Measurements from ENCODE around the gene LRRC14B. TPM values are rescaled to one million over a fixed set of nuclear protein-coding genes. Genes with fewer than 3 reads are reported as not detected.
A peak's percentile ranks its signal among the peaks of the same experiment; 100 is the strongest.
"Not testable (repeated sequence)": the region's sequence is repeated elsewhere in the genome, so short reads cannot be mapped to it uniquely, and the experiment has no call there.

Gene LRRC14B
- total RNA-seq, 2 donors from 2014 or later: not detected

DNA sequence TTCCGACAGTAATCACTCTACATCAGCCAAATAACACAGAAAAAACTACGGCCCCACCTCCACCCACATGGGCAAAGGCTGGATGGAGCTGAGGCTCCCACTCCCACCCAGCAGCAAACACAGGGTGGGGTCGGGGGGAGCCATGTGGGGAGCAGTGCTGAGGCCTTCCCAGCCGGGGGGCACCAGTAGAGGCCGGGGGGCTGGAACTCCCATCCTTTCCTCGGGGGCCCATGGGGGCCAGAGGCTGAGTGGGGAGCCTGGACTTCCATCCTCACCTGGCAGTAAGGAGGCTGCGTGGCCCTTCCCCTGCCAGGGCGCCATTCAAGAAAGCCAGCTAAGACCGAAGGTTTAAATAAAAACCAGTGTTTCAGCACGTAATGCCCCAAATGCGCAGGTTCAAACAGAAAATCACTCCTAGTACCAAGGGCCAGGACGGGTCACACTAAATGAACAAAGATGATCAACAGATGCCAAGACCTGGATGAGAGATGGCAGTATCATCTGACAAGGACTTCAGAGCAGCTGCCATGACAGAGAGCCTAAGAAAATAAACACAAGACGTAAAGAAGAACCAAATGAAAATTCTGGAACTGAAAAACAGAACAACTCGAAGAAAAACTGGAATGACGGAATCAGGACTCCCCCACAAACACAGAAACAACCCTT lies 17.3 kb downstream of the LRRC14B start:
- H3K4me3 ChIP-seq: no peak overlapping the region
- 86 to 90% methylated on average over 15 of the region's 15 CpGs for WGBS, 2 donors
- no peak overlapping the region for H3K27ac ChIP-seq
- H3K27me3 ChIP-seq: no peaks in the 10 kb centered on the region
- ATAC-seq: no peak
- H3K9me3 ChIP-seq: no peaks in the 10 kb centered on the region
- peaks cover 0 to 9% of the 10 kb centered on the region in 2 donors for H3K36me3 ChIP-seq (replicated peaks in 1 of 2; ENCODE audit: insufficient read depth in 1 of 2, low read depth in 2 of 2)
- DNase-seq: no peak
- no peak for TF ChIP-seq POLR2A (IDR thresholded peaks at IDR 0.05)
- TF ChIP-seq, protein P1, sequence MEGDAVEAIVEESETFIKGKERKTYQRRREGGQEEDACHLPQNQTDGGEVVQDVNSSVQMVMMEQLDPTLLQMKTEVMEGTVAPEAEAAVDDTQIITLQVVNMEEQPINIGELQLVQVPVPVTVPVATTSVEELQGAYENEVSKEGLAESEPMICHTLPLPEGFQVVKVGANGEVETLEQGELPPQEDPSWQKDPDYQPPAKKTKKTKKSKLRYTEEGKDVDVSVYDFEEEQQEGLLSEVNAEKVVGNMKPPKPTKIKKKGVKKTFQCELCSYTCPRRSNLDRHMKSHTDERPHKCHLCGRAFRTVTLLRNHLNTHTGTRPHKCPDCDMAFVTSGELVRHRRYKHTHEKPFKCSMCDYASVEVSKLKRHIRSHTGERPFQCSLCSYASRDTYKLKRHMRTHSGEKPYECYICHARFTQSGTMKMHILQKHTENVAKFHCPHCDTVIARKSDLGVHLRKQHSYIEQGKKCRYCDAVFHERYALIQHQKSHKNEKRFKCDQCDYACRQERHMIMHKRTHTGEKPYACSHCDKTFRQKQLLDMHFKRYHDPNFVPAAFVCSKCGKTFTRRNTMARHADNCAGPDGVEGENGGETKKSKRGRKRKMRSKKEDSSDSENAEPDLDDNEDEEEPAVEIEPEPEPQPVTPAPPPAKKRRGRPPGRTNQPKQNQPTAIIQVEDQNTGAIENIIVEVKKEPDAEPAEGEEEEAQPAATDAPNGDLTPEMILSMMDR (IDR thresholded peaks at IDR 0.05): no peak
- intact Hi-C loops (cut with DNase I): no loop called here
- no peaks in the 10 kb centered on the region for H3K4me1 ChIP-seq

DNA sequence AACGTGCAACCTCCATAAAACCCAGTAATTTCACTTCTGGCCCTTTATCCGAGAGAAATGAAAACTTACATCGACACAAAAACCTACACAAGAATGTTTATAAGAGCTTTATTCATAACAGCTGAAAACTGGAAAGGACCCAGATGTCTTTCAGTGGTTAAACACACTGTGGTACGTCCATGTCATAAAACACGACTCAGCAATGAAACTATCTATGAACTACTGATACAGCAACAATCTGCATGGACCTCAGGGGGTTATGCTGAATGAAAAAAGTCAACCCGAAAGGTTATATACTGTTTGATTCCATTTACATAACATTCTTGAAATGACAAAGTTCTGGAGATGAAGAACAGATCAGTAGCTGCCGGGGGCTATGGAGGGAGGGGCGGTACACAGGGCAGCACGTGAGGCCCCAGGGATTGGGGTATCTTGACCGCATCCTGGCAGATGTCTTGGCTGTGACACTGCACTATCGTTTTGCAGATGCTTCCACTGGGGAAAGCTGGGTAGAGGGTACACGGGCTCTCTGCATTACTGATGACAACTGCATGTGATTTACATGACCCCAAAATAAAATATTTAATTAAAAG lies 22.6 kb downstream of the LRRC14B start:
- Histone ChIP-seq H3K27ac (no peak overlapping the region), H3K4me3 (no peak overlapping the region), H3K9me3 (no peaks in the 10 kb centered on the region), H3K27me3 (no peaks in the 10 kb centered on the region), H3K4me1 (peaks cover 6% of the 10 kb centered on the region), H3K36me3 (replicated peaks in 1 of 2; ENCODE audit: insufficient read depth in 1 of 2, low read depth in 2 of 2) (no peaks in the 10 kb centered on the region)
- ATAC-seq (no peak), DNase-seq (no peak)
- TF ChIP-seq POLR2A (IDR thresholded peaks at IDR 0.05): no peak
- TF ChIP-seq, protein P1 (IDR thresholded peaks at IDR 0.05): no peak
- intact Hi-C loops (cut with DNase I): no loop called here
- WGBS, 2 donors: 91 to 95% methylated on average over 12 of the region's 12 CpGs

DNA sequence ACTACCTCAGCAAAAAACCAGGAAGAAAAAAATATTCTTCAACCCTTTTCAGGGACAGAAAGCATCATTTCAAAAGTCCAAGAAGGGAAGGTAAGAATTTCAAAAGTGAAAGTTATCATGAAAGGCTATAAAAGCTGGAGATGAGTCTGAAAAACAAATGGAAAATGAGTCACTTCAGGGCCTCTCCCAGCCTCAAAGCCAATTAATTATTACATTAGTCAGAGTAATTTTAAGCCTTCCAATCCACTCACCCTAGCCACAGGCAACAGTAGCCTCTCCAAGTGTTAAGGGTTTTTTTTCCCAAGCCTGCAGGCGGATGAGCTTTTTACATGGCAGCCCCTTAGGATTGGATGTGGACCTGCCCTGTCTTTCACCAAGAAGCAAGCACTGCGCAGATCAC lies 24.0 kb downstream of the LRRC14B start:
- H3K9me3 ChIP-seq; H3K27me3 ChIP-seq; intact Hi-C loops (cut with DNase I); H3K4me3 ChIP-seq; H3K36me3 ChIP-seq (replicated peaks in 1 of 2; ENCODE audit: insufficient read depth in 1 of 2, low read depth in 2 of 2); DNase-seq; H3K27ac ChIP-seq; ATAC-seq: not testable (repeated sequence)
- H3K4me1 ChIP-seq: peaks cover 17% of the 10 kb centered on the region
- 94 to 100% methylated on average over 2 of the region's 2 CpGs for WGBS, 2 donors

DNA sequence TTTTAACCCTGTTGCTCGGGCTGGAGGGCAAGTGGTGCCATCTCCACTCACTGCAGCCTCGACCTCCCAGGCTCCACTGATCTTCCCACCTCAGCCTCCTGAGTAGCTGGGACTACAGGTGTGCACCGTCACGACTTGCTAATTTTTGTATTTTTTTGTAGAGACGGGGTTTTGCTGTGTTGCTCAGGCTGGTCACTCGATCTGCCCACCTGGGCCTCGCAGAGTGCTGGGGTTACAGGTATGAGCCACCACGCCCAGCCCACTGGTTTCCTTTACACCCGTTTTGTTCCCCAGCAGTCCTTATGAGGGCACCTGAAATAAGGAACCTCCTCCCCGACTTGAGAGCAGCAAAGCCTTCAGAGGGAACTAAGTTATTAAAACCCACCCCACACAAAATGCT lies 24.8 kb downstream of the LRRC14B start:
- H3K27ac ChIP-seq; H3K9me3 ChIP-seq; ATAC-seq; H3K4me3 ChIP-seq; H3K36me3 ChIP-seq (replicated peaks in 1 of 2; ENCODE audit: insufficient read depth in 1 of 2, low read depth in 2 of 2); intact Hi-C loops (cut with DNase I); H3K27me3 ChIP-seq; DNase-seq: not testable (repeated sequence)
- 84 to 90% methylated on average over 9 of the region's 10 CpGs for WGBS, 2 donors
- peaks cover 25% of the 10 kb centered on the region for H3K4me1 ChIP-seq

DNA sequence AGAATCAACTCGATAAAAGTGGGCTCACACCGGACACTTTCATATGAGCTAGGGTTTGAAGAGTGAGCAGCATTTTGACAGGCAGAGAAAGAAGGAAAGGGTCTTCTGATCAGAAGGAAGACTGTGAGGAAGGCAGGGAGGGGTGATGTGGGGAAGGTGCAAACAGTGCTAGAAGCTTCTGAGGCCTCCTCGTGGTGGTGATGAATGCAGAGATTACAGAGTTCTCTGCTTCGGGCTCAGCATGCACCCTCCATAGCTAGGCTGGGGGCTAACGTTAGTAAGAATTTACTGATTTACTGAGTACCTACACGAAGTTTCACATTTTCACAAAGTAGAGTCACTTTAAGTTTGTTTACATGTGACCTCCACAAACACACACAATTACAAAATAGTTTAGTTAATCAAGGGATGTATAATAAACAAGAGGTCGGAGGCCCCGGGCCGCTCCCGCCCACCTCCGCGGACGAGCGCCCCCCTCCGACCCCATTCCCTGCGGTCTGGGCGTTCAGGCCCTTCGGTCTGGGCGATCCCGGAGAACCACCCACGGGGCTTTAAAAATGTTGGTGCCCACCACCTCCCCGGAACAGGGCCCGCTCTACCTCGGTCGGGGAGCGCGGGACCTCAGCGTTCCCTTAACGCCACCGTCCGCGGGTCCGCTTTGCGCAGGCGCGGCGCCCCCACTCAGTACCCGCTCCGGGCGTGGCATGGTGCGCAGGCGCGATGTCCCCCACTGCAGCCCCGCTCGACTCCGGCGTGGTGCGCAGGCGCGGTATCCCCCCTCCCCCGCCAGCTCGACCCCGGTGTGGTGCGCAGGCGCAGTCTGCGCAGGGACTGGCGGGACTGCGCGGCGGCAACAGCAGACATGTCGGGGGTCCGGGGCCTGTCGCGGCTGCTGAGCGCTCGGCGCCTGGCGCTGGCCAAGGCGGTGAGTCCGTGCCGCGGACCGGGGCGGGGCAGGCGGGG lies 26.5 kb downstream of the LRRC14B start, which contains the start of the genes CCDC127 and SDHA:
Gene CCDC127, minus strand, starts transcription at position 660 of the 963 bp plus-strand sequence. CDS start 1,304 bp downstream, outside the sequence.
Gene SDHA, plus strand, starts transcription at position 827 of the 963 bp plus-strand sequence. Its CDS starts 36 bp downstream, at position 863.
- H3K36me3 ChIP-seq (replicated peaks in 1 of 2; ENCODE audit: insufficient read depth in 1 of 2, low read depth in 2 of 2); H3K27me3 ChIP-seq; H3K9me3 ChIP-seq; intact Hi-C loops (cut with DNase I): not testable (repeated sequence)
- TF ChIP-seq POLR2A (IDR thresholded peaks at IDR 0.05): peak; percentile 67 to 84 (median 77)
- TF ChIP-seq, protein P1 (IDR thresholded peaks at IDR 0.05): peak in 2 of 7 experiments; percentile 23
- peaks cover 27% of the 10 kb centered on the region for H3K4me1 ChIP-seq
- H3K27ac ChIP-seq: peak within 1 kb of the TSS; percentile 82 to 92 (median 85)
- DNase-seq (peak; percentile 97 to 99 (median 98)), ATAC-seq (peak; percentile 98)
- H3K4me3 ChIP-seq: peak within 1 kb of the TSS; percentile 98 to 100
- 0 to 1% methylated on average over 27 to 61 of the region's 75 CpGs for WGBS, 2 donors

Data from body of pancreas (tissue), 4 donors.